ENCODE data around the gene ANKUB1. TPM values are rescaled to one million over a fixed set of nuclear protein-coding genes. Genes with fewer than 3 reads are reported as not detected.

Gene ANKUB1
- polyA plus RNA-seq, 3 donors, result 0.05 TPM; not detected in 2

DNA sequence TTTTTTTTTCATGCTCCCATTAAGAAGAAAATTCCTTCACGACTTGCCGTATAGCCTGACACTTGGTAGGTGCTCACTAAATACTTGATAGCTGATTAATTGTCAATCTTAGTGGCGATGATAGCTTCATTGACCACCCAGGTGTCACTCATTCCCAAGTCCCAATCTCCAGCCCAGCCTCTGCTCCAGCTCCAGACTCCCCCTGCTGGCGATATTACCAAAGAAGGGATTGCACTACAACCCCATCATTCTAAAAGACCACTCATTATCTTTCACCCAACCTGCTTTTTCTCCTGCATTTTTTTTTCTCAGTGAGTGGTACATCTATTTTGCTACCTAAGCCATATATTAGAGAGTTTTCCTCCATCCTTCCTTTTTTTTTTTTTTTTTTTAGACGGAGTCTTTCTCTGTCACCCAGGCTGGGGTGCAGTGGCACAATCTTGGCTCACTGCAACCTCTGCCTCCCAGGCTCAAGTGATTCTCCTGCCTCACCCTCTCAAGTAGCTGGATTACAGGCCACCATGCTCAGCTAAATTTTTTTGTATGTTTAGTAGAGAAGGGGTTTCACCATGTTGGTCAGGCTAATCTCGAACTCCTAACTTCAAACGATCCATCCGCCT lies 20.6 kb downstream of the ANKUB1 start:
- Mint-ChIP-seq H3K36me3 (no peaks in the 10 kb centered on the region), H3K27me3 (ENCODE audit: low read depth in 3 of 3) (peaks cover 0 to 9% (median 2%) of the 10 kb centered on the region in 3 donors), H3K27ac (no peak overlapping the region), H3K4me3 (no peak overlapping the region), H3K4me1 (no peaks in the 10 kb centered on the region), H3K9me3 (no peaks in the 10 kb centered on the region)
- Histone ChIP-seq H4K20me1 (ENCODE audit: insufficient read depth, low read length) (no peaks in the 10 kb centered on the region), H3K27ac (ENCODE audit: low read depth in 1 of 2, low read length in 2 of 2) (no peak overlapping the region), H2AFZ (ENCODE audit: insufficient read depth, low read depth, low read length, poor library complexity, severe bottlenecking) (no peak overlapping the region), H3K4me2 (replicated peaks; ENCODE audit: extremely low read depth, low read length, poor library complexity, severe bottlenecking) (no peak overlapping the region), H3K4me3 (replicated peaks in 1 of 3; ENCODE audit: low read depth in 2 of 3, low read length in 3 of 3) (no peak overlapping the region), H3K36me3 (replicated peaks in 1 of 2; ENCODE audit: control insufficient read depth in 1 of 2, insufficient read depth in 2 of 2, low read length in 2 of 2) (no peaks in the 10 kb centered on the region), H3K4me1 (ENCODE audit: control insufficient read depth in 1 of 2, insufficient read depth in 2 of 2, low read length in 2 of 2) (no peaks in the 10 kb centered on the region), H3K9ac (ENCODE audit: insufficient read depth, low read length, poor library complexity, severe bottlenecking) (no peak overlapping the region), H3K27me3 (ENCODE audit: control insufficient read depth in 2 of 2, insufficient read depth in 2 of 2, low read length in 2 of 2) (no peaks in the 10 kb centered on the region), H3K9me3 (replicated peaks in 1 of 2; ENCODE audit: control insufficient read depth in 1 of 2, insufficient read depth in 1 of 2, low read length in 2 of 2) (no peaks in the 10 kb centered on the region), H3K79me2 (ENCODE audit: insufficient read depth, low read length) (no peaks in the 10 kb centered on the region)
- intact Hi-C loops (cut with micrococcal nuclease), result loop anchor here in 1 of 2 donors (5.0 kb wide), 1 partner anchor 36 kb away; no protein-coding TSS in a partner anchor
- WGBS (ENCODE audit: insufficient coverage), result 81% methylated on average over 4 of the region's 8 CpGs
- peak in 2 of 3 donors; percentile 26 to 38 for DNase-seq
- TF ChIP-seq CTCF (IDR thresholded peaks at IDR 0.05), result peak; percentile 86

- Mint-ChIP-seq H3K9me3 (no peaks in the 10 kb centered on the region), H3K4me1 (no peaks in the 10 kb centered on the region), H3K4me3 (no peak overlapping the region), H3K36me3 (no peaks in the 10 kb centered on the region), H3K27ac (no peak overlapping the region), H3K27me3 (ENCODE audit: low read depth in 3 of 3) (peaks cover 1 to 9% (median 6%) of the 10 kb centered on the region in 3 donors)
- Histone ChIP-seq H2AFZ (ENCODE audit: insufficient read depth, low read depth, low read length, poor library complexity, severe bottlenecking) (no peak overlapping the region), H3K4me3 (replicated peaks in 1 of 3; ENCODE audit: low read depth in 2 of 3, low read length in 3 of 3) (no peak overlapping the region), H3K4me2 (replicated peaks; ENCODE audit: extremely low read depth, low read length, poor library complexity, severe bottlenecking) (no peak overlapping the region), H3K9ac (ENCODE audit: insufficient read depth, low read length, poor library complexity, severe bottlenecking) (no peak overlapping the region), H3K27me3 (ENCODE audit: control insufficient read depth in 2 of 2, insufficient read depth in 2 of 2, low read length in 2 of 2) (peaks cover 0 to 4% of the 10 kb centered on the region in 2 donors), H3K4me1 (ENCODE audit: control insufficient read depth in 1 of 2, insufficient read depth in 2 of 2, low read length in 2 of 2) (no peaks in the 10 kb centered on the region), H3K36me3 (replicated peaks in 1 of 2; ENCODE audit: control insufficient read depth in 1 of 2, insufficient read depth in 2 of 2, low read length in 2 of 2) (no peaks in the 10 kb centered on the region), H4K20me1 (ENCODE audit: insufficient read depth, low read length) (no peaks in the 10 kb centered on the region), H3K9me3 (replicated peaks in 1 of 2; ENCODE audit: control insufficient read depth in 1 of 2, insufficient read depth in 1 of 2, low read length in 2 of 2) (no peaks in the 10 kb centered on the region), H3K27ac (ENCODE audit: low read depth in 1 of 2, low read length in 2 of 2) (no peak overlapping the region), H3K79me2 (ENCODE audit: insufficient read depth, low read length) (no peaks in the 10 kb centered on the region)
- WGBS (ENCODE audit: insufficient coverage), result no CpG with 5 or more reads among the region's 2 CpGs
- DNase-seq, result no peak
- intact Hi-C loops (cut with micrococcal nuclease), result loop anchor here in 1 of 2 donors (5.0 kb wide), 1 partner anchor 37 kb away; no protein-coding TSS in a partner anchor
- peak; percentile 12 for TF ChIP-seq CTCF (IDR thresholded peaks at IDR 0.05)
Observed at GRCh38 chr3:149770246-149770645, 22.1 kb downstream of the ANKUB1 start.

Measured in CD14-positive monocyte (primary cell).